ENCODE results near the gene TARBP1. TPM values are rescaled to one million over a fixed set of nuclear protein-coding genes. Genes with fewer than 3 reads are reported as not detected.

TARBP1 gene
- total RNA-seq, 1 donor from 2014 or later, result 30.4 TPM

GRCh38 chr1:234345237-234345636, 133.7 kb downstream of the TARBP1 start:
- H3K4me3 Mint-ChIP-seq, result no peak overlapping the region
- intact Hi-C loops (cut with micrococcal nuclease), result no loop called here
- peaks cover 9% of the 10 kb centered on the region for H3K27me3 Mint-ChIP-seq
- H3K9me3 Mint-ChIP-seq, result peaks cover 3% of the 10 kb centered on the region
- TF ChIP-seq, protein P1, sequence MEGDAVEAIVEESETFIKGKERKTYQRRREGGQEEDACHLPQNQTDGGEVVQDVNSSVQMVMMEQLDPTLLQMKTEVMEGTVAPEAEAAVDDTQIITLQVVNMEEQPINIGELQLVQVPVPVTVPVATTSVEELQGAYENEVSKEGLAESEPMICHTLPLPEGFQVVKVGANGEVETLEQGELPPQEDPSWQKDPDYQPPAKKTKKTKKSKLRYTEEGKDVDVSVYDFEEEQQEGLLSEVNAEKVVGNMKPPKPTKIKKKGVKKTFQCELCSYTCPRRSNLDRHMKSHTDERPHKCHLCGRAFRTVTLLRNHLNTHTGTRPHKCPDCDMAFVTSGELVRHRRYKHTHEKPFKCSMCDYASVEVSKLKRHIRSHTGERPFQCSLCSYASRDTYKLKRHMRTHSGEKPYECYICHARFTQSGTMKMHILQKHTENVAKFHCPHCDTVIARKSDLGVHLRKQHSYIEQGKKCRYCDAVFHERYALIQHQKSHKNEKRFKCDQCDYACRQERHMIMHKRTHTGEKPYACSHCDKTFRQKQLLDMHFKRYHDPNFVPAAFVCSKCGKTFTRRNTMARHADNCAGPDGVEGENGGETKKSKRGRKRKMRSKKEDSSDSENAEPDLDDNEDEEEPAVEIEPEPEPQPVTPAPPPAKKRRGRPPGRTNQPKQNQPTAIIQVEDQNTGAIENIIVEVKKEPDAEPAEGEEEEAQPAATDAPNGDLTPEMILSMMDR (IDR thresholded peaks at IDR 0.05), result no peak
- no peaks in the 10 kb centered on the region for H3K36me3 Mint-ChIP-seq (ENCODE audit: low read depth)
- DNase-seq (no peak), ATAC-seq (ENCODE audit: low read depth) (no peak)
- ChIA-PET CTCF (no interaction called here), POLR2A (no interaction called here)
- H3K27ac Mint-ChIP-seq, result no peak overlapping the region
- H3K4me1 Mint-ChIP-seq, result no peaks in the 10 kb centered on the region

DNA sequence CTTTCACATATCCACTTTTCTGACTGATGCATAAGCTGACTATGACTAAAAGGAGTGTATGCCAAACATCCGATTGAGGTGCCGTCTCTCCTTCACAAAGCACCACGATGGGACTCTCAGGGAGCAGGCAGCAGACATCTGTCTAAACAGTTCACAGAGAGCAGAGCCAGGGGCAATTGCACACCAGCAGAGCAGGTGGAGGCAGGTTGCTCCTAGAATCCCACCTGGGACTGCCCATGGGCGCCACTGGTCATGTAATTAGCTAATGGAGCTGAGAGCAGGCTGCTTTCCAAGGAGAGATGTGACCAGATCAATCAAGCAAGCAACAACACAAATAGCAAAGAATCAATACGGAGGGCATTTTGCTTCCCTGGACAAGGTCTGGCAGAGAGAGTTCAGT, 136.2 kb downstream of the TARBP1 start:
- intact Hi-C loops (cut with micrococcal nuclease), result no loop called here
- DNase-seq (no peak), ATAC-seq (ENCODE audit: low read depth) (no peak)
- Mint-ChIP-seq H3K4me1 (no peaks in the 10 kb centered on the region), H3K36me3 (ENCODE audit: low read depth) (peaks cover 2% of the 10 kb centered on the region), H3K9me3 (peaks cover 9% of the 10 kb centered on the region), H3K27ac (no peak overlapping the region), H3K27me3 (peaks cover 6% of the 10 kb centered on the region), H3K4me3 (no peak overlapping the region)
- TF ChIP-seq, protein P1 (IDR thresholded peaks at IDR 0.05), result no peak
- CTCF ChIA-PET, result no interaction called here
- POLR2A ChIA-PET, result no interaction called here

Other genes starting within 250 kb of the TARBP1 start
- 20.7 and 24.0 TPM in 2 replicates for gene COA6, start 105.7 kb downstream of the TARBP1 start, total RNA-seq
- gene IRF2BP2, start 131.0 kb upstream of the TARBP1 start, total RNA-seq, result 117 and 121 TPM in 2 replicates

All from activated B cell treated with CpG ODN at 0.5 μM for 24 hours (primary cell).